ENCODE results near the gene SLC39A2.

DNA sequence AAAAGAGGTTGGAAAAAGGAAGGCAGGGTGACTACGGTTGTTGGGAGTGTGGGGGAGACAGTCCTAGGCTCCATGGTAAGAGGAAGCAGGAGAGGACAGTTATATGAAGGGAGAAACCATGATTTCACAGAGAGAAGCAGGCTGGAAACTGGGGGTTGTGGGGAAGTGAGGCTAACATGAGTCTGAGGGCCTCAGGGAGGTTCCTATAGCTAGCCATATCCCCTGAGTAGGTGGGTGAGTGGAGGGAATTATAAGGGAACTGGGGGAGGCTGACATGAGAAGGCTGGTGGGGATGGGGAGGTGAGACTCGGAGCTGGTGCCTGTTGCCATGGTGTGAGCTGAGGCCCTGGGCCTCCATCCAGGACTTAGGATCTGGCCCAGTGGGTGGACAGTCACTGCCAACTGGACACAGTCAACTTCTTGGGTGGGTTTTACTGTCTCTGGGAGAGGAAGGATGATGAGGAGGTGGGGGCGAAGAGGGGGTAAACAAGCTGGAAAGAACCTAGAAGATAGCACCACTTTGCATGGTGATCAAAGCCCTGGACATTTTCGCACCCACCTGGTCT is 34.1 kb downstream of the SLC39A2 start:
- TF ChIP-seq, protein P1, sequence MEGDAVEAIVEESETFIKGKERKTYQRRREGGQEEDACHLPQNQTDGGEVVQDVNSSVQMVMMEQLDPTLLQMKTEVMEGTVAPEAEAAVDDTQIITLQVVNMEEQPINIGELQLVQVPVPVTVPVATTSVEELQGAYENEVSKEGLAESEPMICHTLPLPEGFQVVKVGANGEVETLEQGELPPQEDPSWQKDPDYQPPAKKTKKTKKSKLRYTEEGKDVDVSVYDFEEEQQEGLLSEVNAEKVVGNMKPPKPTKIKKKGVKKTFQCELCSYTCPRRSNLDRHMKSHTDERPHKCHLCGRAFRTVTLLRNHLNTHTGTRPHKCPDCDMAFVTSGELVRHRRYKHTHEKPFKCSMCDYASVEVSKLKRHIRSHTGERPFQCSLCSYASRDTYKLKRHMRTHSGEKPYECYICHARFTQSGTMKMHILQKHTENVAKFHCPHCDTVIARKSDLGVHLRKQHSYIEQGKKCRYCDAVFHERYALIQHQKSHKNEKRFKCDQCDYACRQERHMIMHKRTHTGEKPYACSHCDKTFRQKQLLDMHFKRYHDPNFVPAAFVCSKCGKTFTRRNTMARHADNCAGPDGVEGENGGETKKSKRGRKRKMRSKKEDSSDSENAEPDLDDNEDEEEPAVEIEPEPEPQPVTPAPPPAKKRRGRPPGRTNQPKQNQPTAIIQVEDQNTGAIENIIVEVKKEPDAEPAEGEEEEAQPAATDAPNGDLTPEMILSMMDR (conservative IDR thresholded peaks at IDR 0.05) = no peak
- no peak for TF ChIP-seq ZFX (IDR thresholded peaks at IDR 0.05)

Measured in C4-2B (cell line).